Measurements from ENCODE around the gene TBL1XR1. TPM values are rescaled to one million over a fixed set of nuclear protein-coding genes. Genes with fewer than 3 reads are reported as not detected.

Gene TBL1XR1
- total RNA-seq, 1 donor from 2014 or later = 155 TPM

DNA sequence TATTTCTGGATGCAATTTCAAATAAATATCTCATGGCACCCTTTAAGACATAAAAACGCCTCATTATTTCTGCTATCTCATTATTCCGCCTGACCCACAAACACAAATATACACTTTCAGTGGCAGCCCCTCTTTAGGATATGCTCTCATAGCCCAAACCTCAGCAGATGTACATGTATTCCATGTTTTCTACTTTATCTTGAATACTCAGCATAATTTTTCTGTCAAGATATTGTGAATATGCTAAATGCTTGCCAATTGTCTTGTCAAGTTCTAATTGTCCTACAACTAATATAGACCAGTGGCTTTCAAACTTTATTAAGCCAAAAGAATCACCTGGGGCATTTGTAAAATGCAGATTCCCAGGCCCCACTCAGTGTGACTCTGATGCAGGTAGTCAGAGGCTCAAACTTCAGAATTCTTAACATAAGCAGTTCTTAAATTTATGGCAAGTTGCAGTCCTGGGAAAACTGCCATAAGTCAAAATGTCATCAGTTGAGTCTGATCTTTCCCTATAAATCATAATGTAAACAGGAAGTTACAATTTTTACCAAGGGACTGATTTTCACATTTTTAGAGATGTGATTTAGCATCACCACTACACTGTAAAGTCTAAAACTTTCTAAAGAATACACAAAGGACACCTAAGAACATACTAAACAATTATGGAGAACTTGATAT, 135.1 kb downstream of the TBL1XR1 start:
- Mint-ChIP-seq H3K4me3 (no peak overlapping the region), H3K27ac (no peak overlapping the region), H3K36me3 (peaks cover 5% of the 10 kb centered on the region), H3K9me3 (no peaks in the 10 kb centered on the region), H3K4me1 (ENCODE audit: unreplicated experiment) (peaks cover 15% of the 10 kb centered on the region), H3K27me3 (no peaks in the 10 kb centered on the region)
- no peak for DNase-seq (ENCODE audit: extremely low spot score, unreplicated experiment)
- no peak for TF ChIP-seq CTCF (conservative IDR thresholded peaks at IDR 0.05)

- peaks cover 5% of the 10 kb centered on the region for H3K36me3 Mint-ChIP-seq
- H3K4me1 Mint-ChIP-seq (ENCODE audit: unreplicated experiment) = peaks cover 14% of the 10 kb centered on the region
- no peaks in the 10 kb centered on the region for H3K9me3 Mint-ChIP-seq
- no peaks in the 10 kb centered on the region for H3K27me3 Mint-ChIP-seq
- H3K27ac Mint-ChIP-seq = no peak overlapping the region
- no peak for TF ChIP-seq CTCF (conservative IDR thresholded peaks at IDR 0.05)
- no peak for DNase-seq (ENCODE audit: extremely low spot score, unreplicated experiment)
- H3K4me3 Mint-ChIP-seq = no peak overlapping the region
These were observed 135.9 kb downstream of the TBL1XR1 start for GRCh38 chr3:177061369-177061768.

GRCh38 chr3:177060492-177060891, 136.8 kb downstream of the TBL1XR1 start:
- Mint-ChIP-seq H3K27ac (no peak overlapping the region), H3K36me3 (peaks cover 5% of the 10 kb centered on the region), H3K27me3 (no peaks in the 10 kb centered on the region), H3K9me3 (no peaks in the 10 kb centered on the region), H3K4me1 (ENCODE audit: unreplicated experiment) (peaks cover 14% of the 10 kb centered on the region), H3K4me3 (no peak overlapping the region)
- DNase-seq (ENCODE audit: extremely low spot score, unreplicated experiment) = no peak
- TF ChIP-seq CTCF (conservative IDR thresholded peaks at IDR 0.05) = no peak

GRCh38 chr3:177058648-177059047, 138.6 kb downstream of the TBL1XR1 start:
- no peaks in the 10 kb centered on the region for H3K27me3 Mint-ChIP-seq
- H3K4me1 Mint-ChIP-seq (ENCODE audit: unreplicated experiment) = peaks cover 12% of the 10 kb centered on the region
- no peaks in the 10 kb centered on the region for H3K36me3 Mint-ChIP-seq
- DNase-seq (ENCODE audit: extremely low spot score, unreplicated experiment) = no peak
- no peak for TF ChIP-seq CTCF (conservative IDR thresholded peaks at IDR 0.05)
- no peak overlapping the region for H3K27ac Mint-ChIP-seq
- no peak overlapping the region for H3K4me3 Mint-ChIP-seq
- H3K9me3 Mint-ChIP-seq = no peaks in the 10 kb centered on the region

GRCh38 chr3:177057768-177058167, 139.5 kb downstream of the TBL1XR1 start:
- H3K36me3 Mint-ChIP-seq = no peaks in the 10 kb centered on the region
- H3K9me3 Mint-ChIP-seq = no peaks in the 10 kb centered on the region
- no peak overlapping the region for H3K4me3 Mint-ChIP-seq
- no peaks in the 10 kb centered on the region for H3K27me3 Mint-ChIP-seq
- H3K27ac Mint-ChIP-seq = no peak overlapping the region
- H3K4me1 Mint-ChIP-seq (ENCODE audit: unreplicated experiment) = peaks cover 11% of the 10 kb centered on the region
- no peak for DNase-seq (ENCODE audit: extremely low spot score, unreplicated experiment)
- no peak for TF ChIP-seq CTCF (conservative IDR thresholded peaks at IDR 0.05)

Measured in type B pancreatic cell (in vitro differentiated cells).